Measurements from ENCODE around the gene WNT1. TPM values are rescaled to one million over a fixed set of nuclear protein-coding genes. Genes with fewer than 3 reads are reported as not detected.

Gene WNT1
- total RNA-seq, 4 donors from 2014 or later = not detected

DNA sequence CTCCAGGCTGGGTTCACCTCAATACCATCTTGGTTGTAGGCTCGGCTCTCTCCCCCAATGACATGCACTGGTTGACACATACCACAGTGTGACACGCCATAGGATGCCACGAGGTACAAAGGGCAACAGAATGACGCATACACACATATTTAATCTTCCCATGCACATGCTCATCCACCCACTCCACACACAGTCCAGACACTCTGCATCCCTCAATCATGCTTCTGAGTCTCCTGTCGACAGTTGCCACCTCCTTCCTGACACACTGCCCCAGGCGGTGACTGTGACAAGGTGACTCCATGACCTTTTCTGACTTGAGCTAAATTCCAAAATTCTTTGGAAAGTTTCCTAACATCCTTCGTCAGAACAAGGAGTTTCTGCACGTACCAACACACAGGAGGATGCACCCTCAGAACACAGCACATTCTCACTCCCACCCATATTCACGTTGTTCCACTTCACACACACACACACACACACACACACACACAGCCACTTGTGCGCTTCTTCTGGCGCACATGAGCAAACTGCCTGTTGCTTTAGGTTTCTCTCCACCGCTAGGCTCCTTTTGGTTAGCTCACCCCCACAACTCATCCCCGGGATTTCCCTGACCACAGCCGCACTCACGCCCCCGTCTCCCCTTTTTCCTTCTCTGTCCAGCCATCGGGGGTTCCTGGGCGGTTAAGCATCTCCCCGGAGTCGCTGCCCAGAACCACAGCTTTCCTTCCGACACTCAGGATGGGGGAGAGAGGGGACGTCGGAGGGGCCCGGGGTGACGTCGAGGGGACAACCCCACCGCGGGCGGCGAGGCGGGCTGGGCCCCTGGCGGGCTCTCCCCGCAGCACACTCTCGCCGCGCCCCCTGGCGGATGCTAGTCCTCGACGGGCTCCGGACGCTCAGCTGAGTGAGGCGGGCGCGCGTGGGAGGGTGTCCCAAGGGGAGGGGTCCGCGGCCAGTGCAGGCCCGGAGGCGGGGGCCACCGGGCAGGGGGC is 536 bp upstream of the WNT1 start:
- peak in 1 of 2 donors; percentile 52 for DNase-seq (ENCODE audit: low spot score in 2 of 2)
- Histone ChIP-seq H3K9me3 (no peaks in the 10 kb centered on the region), H3K4me1 (peaks cover 0 to 59% (median 38%) of the 10 kb centered on the region in 4 donors), H3K27ac (no peak overlapping the region), H3K36me3 (no peaks in the 10 kb centered on the region), H3K27me3 (peaks cover 2 to 97% of the 10 kb centered on the region in 2 donors), H3K4me3 (peak overlapping the region in 3 of 4 donors; percentile 4 to 40 (median 35))
- TF ChIP-seq POLR2A (IDR thresholded peaks at IDR 0.05) = no peak
- TF ChIP-seq, protein P1, sequence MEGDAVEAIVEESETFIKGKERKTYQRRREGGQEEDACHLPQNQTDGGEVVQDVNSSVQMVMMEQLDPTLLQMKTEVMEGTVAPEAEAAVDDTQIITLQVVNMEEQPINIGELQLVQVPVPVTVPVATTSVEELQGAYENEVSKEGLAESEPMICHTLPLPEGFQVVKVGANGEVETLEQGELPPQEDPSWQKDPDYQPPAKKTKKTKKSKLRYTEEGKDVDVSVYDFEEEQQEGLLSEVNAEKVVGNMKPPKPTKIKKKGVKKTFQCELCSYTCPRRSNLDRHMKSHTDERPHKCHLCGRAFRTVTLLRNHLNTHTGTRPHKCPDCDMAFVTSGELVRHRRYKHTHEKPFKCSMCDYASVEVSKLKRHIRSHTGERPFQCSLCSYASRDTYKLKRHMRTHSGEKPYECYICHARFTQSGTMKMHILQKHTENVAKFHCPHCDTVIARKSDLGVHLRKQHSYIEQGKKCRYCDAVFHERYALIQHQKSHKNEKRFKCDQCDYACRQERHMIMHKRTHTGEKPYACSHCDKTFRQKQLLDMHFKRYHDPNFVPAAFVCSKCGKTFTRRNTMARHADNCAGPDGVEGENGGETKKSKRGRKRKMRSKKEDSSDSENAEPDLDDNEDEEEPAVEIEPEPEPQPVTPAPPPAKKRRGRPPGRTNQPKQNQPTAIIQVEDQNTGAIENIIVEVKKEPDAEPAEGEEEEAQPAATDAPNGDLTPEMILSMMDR (IDR thresholded peaks at IDR 0.05) = peak; percentile 67 to 87 (median 77)
- TF ChIP-seq EP300 (IDR thresholded peaks at IDR 0.05) = no peak
- 17 to 29% methylated on average over 22 to 32 of the region's 50 CpGs for WGBS, 2 donors

DNA sequence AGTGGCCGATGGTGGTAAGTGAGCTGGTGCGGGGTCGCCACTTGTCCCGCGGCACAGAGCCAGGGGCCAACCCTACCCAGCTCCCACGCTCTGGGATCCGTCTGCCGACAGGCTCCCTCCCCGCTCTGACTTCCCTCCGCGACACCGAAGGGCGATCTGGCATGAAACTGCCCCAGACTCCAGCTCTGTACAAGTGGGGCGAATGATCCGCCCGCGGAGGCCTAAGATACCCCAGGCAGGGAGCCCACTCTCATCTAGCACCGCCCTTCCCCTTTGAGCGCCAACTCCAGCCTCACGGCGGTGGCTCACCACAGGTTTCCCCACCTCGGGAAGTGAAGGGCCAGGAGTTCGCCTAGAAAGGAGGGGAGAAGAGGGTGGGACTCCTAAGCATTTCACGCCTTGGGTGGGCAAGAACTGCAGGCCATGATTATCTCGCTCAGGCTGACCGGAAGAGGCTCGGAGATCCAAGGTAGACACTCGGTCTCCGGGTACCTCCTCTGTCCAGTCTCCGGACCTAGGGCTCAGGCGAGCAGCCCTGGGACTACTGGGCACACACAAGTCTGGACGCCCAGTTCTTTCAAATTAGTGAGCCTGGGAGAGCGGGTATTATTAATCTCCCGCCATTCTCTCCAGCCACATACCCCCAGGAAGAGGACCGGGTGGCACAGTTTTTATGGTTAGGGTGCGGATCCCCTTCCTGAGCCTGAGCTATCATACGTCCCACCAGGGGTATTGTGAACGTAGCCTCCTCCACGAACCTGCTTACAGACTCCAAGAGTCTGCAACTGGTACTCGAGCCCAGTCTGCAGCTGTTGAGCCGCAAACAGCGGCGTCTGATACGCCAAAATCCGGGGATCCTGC is 849 bp downstream of the WNT1 start:
- no peak for DNase-seq (ENCODE audit: low spot score in 2 of 2)
- Histone ChIP-seq H3K9me3 (no peaks in the 10 kb centered on the region), H3K4me1 (peaks cover 0 to 45% (median 35%) of the 10 kb centered on the region in 4 donors), H3K36me3 (no peaks in the 10 kb centered on the region), H3K27me3 (peaks cover 2 to 97% of the 10 kb centered on the region in 2 donors), H3K27ac (no peak overlapping the region), H3K4me3 (peak overlapping the region; percentile 4 to 40 (median 26))
- 5 to 9% methylated on average over 36 to 40 of the region's 45 CpGs for WGBS, 2 donors
- TF ChIP-seq EP300 (IDR thresholded peaks at IDR 0.05) = no peak
- TF ChIP-seq, protein P1 (IDR thresholded peaks at IDR 0.05) = no peak
- TF ChIP-seq POLR2A (IDR thresholded peaks at IDR 0.05) = no peak

DNA sequence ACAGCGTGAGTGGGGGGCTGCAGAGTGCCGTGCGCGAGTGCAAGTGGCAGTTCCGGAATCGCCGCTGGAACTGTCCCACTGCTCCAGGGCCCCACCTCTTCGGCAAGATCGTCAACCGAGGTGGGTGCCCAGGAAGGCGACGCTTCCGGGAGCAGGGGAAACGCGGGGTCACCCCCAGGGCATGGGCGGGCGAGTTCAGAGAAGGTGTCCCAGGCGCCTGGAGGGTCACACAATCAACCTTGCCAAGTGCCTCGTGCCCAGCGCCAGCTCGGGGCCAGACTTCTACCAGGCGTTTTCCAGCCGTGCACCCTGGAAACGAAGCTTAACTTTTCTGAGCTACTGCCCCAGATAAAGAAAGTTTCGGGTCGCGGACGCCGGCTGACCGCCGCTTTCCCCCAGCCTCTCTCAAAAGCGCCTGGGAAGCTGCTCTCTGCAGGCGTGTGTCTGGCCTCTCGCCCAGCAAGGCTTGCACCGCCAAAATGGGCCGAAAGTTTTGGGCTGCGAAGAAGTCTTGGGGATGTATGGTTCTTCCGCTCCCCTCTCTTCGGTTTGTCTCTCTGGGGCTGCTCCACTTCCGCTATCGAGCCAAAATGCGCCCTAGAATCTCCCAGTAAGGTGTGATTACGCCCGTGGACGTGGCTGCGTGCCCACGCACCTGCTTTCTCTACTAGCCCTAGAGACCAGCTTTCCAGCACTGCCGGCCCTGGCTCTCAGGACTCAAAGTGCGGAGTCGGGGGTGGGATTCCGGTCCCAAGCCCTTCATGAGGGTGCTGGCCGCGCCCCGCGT is 1.7 kb downstream of the WNT1 start:
- H3K4me3 ChIP-seq = peak overlapping the region in 3 of 4 donors; percentile 16 to 40 (median 35)
- TF ChIP-seq EP300 (IDR thresholded peaks at IDR 0.05) (no peak), POLR2A (IDR thresholded peaks at IDR 0.05) (no peak)
- TF ChIP-seq, protein P1 (IDR thresholded peaks at IDR 0.05) = no peak
- H3K36me3 ChIP-seq = no peaks in the 10 kb centered on the region
- H3K27ac ChIP-seq = peak overlapping the region in 1 of 4 donors; percentile 8
- 2% methylated on average over 28 to 49 of the region's 55 CpGs for WGBS, 2 donors
- peaks cover 2 to 99% of the 10 kb centered on the region in 2 donors for H3K27me3 ChIP-seq
- DNase-seq (ENCODE audit: low spot score in 2 of 2) = no peak
- peaks cover 0 to 41% (median 35%) of the 10 kb centered on the region in 4 donors for H3K4me1 ChIP-seq
- no peaks in the 10 kb centered on the region for H3K9me3 ChIP-seq

DNA sequence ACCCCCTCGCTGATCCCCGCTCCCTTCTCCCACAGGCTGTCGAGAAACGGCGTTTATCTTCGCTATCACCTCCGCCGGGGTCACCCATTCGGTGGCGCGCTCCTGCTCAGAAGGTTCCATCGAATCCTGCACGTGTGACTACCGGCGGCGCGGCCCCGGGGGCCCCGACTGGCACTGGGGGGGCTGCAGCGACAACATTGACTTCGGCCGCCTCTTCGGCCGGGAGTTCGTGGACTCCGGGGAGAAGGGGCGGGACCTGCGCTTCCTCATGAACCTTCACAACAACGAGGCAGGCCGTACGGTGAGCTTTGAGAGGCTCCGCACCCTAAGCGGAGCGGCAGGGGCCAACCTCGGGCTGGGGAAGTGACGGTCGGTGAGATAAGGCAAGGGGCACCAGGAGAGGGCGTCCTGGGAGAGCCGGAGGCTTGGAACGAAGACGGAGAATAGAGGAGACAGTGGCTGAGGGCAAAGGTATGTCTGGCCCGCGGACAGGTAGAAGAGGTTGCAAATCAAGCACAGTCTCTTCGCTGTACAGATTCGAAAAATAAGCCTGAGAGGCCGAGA is 2.3 kb downstream of the WNT1 start:
- peaks cover 2 to 100% of the 10 kb centered on the region in 2 donors for H3K27me3 ChIP-seq
- peak overlapping the region in 1 of 4 donors; percentile 8 for H3K27ac ChIP-seq
- TF ChIP-seq EP300 (IDR thresholded peaks at IDR 0.05) (no peak), POLR2A (IDR thresholded peaks at IDR 0.05) (no peak)
- TF ChIP-seq, protein P1 (IDR thresholded peaks at IDR 0.05) = no peak
- peaks cover 0 to 41% (median 35%) of the 10 kb centered on the region in 4 donors for H3K4me1 ChIP-seq
- no peaks in the 10 kb centered on the region for H3K9me3 ChIP-seq
- peak overlapping the region in 3 of 4 donors; percentile 16 to 40 (median 35) for H3K4me3 ChIP-seq
- no peak for DNase-seq (ENCODE audit: low spot score in 2 of 2)
- WGBS, 2 donors = 3% methylated on average over 24 to 27 of the region's 46 CpGs
- no peaks in the 10 kb centered on the region for H3K36me3 ChIP-seq

All from tibial nerve (tissue), 4 donors.